CD4-positive, alpha-beta T cell treated with Interleukin-12 subunit alpha and Interleukin-12 subunit beta, for 1 hour (primary cell): ENCODE data around the gene ADGRA1.

Source experiments
- DNase-seq: peaks from one replicate; pipeline ENCODE4 v3.0.0-alpha.2; 2020

Gene ADGRA1

GRCh38 chr10:133079836-133080682, 7.7 kb upstream of the ADGRA1 start:
- DNase-seq: no peak

- no peak for DNase-seq
These were observed 7.1 kb upstream of the ADGRA1 start for GRCh38 chr10:133080683-133081040.

GRCh38 chr10:133081636-133082035, 6.1 kb upstream of the ADGRA1 start:
- no peak for DNase-seq

DNA sequence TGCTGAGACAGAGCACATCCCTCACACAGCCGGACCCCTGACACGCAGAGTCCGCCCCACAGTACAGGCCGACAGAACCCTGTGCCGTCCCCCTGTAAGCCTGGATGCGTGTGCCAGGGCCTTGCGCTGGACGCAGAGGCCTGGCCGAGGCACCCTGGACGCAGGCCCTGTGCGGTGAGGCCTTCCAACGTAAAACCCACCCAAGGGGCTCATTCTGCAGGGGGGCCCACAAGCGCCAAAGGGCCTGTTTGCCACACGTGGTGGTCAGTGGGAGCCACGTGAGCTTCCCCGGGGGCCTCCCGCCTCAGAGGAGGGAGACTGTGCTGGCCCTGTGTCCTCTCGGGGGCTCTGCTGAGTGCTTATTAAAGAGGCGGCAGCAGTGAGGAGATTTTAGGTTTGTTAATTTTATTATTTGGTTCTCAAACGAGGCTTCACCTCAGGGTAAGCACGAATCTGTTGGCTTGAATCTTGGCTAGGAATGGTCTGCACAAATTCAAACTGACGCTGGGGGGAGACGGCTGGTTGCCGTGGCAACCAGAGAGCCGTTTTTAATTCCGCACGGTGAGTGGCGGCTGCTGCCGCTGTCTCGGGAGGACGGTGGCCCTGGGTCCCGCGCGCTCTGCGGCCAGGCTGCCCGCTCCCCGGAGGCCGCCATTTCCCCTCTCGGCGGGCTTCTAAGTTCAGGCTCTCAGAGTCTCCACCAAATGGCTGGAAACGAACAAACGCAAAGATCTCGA, 4.9 kb upstream of the ADGRA1 start:
- DNase-seq: no peak

DNA sequence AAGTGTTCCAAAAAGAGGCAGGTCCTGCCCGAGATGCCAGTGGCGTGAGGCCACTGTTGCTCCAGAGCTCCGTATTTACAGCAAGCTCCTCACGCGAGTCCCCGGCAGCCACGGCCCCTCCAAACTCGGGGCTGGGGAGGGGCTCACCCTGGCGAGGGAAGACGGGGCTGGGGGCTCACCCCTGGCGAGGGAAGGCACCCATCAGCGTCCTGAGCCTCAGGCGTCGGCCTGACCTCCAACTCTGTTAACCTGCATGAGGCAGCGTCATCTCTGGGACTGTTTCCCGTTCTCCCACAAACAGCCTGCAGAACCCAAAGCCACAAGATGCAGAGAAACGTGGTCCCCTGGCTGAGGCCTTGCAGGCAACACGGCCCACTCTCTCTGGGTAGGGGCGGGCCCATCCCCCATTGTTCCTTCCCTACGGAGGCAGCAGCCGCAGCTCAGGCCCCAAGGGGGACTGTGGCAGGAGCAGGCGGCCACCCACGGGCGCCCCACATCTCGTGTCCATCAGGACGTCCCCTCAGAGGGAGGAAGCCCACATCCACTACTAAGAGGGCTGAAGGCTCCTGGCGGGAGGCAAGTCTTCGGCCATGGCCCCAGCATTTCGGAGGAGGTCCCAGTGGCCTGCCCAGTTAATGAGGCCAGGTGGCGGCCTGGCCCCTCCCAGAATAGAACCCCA, 4.2 kb upstream of the ADGRA1 start:
- DNase-seq: no peak

GRCh38 chr10:133084491-133084890, 3.2 kb upstream of the ADGRA1 start:
- DNase-seq: no peak

DNA sequence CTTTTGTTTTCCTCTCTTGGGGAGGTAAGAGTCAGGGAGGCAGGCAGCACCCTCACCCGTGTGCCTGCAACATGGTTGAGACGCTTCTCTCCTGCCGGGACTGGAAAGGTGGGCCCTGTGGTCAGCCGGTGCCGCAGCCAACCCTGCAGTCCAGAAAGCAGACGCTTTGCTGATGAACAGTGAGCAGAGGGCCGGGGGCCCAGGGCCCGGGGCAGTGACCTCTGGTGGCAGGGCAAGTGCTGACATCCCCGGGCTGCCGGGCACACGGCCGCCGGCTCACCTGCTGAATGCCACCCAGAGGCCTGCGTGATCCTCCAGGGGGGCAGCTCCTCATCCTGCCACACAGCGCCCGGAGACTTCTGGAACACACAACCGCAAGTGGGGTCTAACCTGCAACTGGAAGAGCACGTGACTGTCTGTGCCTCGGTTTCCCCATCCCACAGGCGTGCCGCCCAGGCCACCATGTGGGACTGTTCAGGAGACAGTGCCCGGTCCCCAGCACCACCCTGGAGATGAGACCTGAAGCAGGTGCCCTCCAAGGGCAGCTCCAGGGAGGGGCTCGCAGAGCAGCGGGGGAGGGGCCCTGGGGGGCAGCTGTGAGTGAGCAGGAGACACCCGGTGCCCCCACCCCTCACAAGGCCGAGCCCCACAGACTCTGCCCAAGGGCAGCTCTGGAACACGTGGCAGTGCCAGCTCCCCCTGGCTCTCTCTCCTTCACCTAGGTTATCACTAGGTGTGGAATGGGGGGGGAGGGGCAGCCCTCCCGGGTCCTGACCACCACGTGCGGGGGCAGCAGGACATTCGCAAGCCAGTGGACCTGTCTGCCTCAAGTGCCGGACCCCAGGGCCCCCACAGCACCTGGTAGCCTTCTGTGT, 2.2 kb upstream of the ADGRA1 start:
- no peak for DNase-seq

DNA sequence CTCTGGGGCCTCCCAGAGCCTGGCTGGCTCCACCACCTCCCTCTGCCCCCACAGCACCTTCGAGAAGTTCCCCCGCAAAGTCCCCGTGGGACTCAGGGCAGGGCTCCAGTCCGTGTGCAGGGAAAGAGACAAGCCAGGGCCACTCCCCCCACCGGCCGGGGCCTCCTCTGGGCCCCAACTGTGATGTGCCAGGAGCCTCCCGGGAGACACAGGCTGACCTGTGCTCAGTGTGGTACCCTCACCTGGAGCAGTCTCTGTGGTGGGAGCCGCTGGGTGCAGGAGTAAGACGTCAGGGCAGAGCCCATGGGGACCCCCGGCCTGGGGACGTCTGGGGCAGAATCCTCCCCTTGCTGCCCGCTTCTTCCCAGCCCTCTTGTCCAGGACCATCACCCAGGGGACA, 1.5 kb upstream of the ADGRA1 start:
- DNase-seq: no peak

- DNase-seq: no peak
These were observed 562 bp upstream of the ADGRA1 start for GRCh38 chr10:133087045-133087678.

GRCh38 chr10:133088179-133088955, 643 bp downstream of the ADGRA1 start:
- no peak for DNase-seq

DNA sequence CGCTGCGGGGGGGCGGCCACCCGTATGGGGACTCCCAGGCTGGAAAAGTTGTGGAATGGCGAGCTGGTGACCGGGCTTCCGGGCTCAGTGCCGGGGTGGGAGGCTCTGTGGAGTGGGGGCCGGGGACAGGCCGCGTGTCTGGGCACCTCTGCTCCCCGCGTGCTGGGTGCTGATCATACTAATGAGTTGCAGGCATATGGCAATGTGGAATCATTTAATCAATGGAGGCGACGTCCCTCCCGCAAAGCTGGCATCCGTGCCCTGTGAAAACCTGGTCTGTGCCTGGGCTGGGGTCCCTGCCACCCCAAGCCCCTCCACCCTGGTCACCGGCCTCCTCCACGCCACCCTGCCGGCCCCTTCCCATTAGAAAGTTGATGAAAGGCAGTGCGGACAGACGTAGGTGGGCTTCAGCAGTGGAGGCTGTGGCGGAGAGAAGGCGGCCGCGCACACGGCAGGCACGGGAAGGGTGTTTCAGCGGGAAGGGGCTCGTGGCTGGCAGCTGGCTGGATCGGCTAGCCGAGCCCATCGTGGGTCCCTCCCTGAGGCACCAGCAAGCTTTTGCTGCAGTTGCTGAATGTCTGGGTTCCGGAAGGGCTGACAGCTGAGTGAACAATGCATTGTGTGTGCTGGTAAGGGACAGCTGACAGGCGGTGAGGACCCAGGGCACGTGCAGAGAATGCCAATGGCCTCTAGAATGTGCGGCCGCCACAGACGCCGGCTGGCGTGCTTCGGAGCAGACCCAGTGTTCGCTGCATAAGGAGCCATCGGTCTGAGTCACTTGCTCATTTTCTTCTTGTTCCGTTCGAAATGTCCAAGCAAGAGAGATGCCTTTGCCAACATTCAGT, 1.5 kb downstream of the ADGRA1 start:
- DNase-seq: no peak

DNA sequence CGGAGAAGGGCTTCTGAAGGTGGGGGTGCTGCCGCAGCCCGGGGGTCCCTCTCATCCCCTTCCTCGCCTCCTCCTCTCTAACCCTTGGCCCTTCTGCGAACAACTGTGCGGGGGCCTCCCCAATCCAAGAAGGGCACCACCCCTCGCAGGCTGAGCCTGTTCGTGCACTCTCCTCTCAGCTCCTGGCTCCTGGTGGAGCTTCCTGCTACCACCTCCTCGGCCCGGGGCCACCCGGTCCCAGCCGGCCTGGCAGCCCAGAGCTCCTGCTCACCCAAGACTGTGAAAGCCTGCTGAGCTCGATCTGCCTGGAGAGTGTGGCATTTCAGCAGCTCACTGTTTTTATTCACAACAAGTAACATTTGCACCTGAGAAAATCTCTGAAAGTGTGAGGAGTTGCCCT, 2.4 kb downstream of the ADGRA1 start:
- DNase-seq: no peak

DNA sequence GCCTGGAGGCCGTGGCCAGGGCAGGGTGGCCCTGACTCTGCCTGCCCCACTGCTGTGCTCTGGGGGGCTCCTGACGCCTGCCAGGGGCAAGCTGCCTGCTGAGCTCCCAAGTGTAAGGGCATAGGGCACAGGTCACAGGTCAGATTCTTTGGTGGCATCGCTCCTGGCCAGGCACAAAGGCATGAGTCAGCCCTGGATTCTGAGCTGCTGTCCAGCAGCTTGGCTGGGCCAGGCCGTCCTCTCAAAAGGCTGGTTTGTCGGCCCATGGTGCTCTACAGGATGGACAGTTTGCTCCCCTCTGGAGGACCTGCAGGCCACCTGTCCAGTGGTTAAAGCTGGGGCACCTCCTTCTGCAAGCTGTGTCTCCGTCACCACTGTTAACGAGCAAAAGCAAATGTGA, 2.9 kb downstream of the ADGRA1 start:
- DNase-seq: no peak

GRCh38 chr10:133091316-133091715, 3.6 kb downstream of the ADGRA1 start:
- DNase-seq: no peak

GRCh38 chr10:133093291-133093690, 5.6 kb downstream of the ADGRA1 start:
- DNase-seq: no peak

DNA sequence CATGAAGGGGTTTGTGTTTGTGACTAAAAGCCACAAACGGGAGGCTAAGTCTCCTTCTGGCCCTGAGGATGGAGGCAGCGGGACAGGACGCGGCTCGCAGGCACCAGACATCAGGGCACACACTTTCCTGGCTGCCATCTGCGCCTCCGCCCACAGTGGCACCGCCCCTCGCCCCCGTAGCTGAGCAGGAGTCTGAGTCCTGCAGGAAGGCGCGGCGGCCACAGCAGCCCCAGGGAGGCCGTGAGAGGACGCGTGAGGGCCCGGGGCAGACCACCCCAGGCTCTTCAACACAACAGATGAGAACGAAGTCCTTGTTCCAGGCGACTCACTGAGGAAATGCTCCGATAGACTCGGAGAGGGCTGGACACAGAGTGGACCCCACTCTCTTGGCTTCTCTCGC, 6.6 kb downstream of the ADGRA1 start:
- no peak for DNase-seq

- DNase-seq: no peak
These were observed 7.1 kb downstream of the ADGRA1 start for GRCh38 chr10:133094866-133095265.

DNA sequence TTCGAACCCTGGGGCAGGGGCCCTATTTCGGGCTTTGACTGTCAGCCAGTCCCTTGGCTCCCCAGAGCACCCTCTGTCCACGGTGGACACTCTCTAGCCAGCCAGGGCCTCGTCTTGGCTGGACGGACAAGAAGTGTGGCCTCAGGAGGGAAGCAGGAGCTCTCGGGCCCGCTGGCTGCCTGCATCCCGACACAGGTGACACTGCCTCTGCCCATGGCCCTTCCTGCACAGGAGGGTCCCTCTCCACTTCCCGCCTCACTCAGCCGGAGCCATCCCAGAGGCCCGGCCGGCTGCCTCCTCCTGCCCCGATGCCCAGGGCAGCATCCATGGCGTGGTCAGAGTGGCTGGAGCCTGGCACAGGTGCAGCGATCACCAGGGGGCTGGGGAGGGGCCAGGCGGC, 7.9 kb downstream of the ADGRA1 start:
- DNase-seq: no peak

DNA sequence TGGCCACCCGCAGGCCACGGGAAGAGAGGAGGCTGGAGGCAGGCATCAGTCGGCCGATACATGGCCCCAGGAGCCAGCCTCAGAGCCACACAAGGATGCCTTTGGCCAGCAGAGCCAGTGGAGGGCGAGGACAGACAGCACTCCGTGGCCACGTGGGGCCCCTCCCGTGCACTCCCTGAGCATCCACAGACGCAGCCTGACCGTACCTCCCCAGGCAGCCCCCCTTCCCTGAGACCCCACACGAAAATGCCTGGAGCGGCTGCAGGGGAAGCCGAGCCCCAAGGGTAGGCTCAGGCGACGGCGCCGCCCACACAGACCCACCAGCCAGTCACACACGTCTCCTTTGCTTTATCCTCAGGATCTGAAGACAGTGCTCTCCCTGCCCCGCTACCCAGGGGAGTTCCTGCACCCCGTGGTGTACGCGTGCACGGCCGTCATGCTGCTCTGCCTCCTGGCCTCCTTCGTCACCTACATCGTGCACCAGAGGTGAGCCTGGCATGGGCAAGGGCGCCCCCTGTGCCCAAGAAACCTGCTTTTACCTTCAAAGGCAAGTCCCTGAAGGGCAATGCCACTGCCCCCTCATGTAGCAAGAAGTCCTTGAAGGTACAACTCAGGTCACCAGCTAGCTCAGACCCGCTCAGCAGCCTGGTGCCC, 9.0 kb downstream of the ADGRA1 start:
- no peak for DNase-seq

DNA sequence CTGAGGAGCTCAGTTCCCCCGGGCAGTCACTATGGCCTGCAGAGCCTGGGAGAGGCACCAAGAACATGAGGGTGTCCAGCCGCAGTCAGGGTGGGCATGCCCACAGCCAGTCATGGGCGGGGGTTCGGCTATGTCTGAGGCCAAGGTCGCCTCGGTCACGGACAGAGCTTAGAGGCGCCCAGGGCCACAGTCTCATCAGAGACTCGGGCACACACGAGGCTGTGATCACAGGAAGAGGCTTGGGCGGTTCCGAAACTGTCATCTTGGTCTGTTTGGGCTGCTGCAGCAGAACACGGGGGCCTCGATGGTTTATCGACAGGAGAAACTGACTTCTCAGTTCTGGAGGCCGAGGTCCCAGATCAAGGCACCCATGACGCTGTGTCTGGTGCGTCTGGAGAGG, 9.7 kb downstream of the ADGRA1 start:
- no peak for DNase-seq
